Smooth muscle cell (in vitro differentiated cells): Measurements from ENCODE around the gene TBC1D14. TPM values are rescaled to one million over a fixed set of nuclear protein-coding genes. Genes with fewer than 3 reads are reported as not detected.

Experiments used
- DNase-seq: peaks from one replicate; lab custom pipeline; 2025; ENCODE audit not compliant: unreplicated experiment; lab: John Stamatoyannopoulos, UW
- H2AFZ ChIP-seq: fragments of 200-600 bp; sonication (generic); 2 replicates; pipeline ENCODE4 v1.6.0; 2016; ENCODE audit warnings: antibody characterized with exemption, low read depth, mild to moderate bottlenecking
- H3F3A ChIP-seq: fragments of 200-600 bp; sonication (generic); 2 replicates; pipeline ENCODE4 v1.6.0; 2017; ENCODE audit warnings: antibody characterized with exemption, low read depth
- H3K27ac ChIP-seq: fragments of 200-600 bp; sonication (generic); 2 replicates; pipeline ENCODE4 v1.5.1; 2016; ENCODE audit warnings: low read depth, mild to moderate bottlenecking
- H3K27me3 ChIP-seq: fragments of 200-600 bp; sonication (generic); 2 replicates; pipeline ENCODE4 v1.6.1; 2016; ENCODE audit warnings: low read depth, mild to moderate bottlenecking
- H3K36me3 ChIP-seq: fragments of 200-600 bp; sonication (generic); 2 replicates; pipeline ENCODE4 v1.5.1; 2016; ENCODE audit warnings: low read depth
- H3K4me1 ChIP-seq: fragments of 200-600 bp; sonication (generic); 2 replicates; pipeline ENCODE4 v1.5.1; 2016; ENCODE audit warnings: low read depth
- H3K4me2 ChIP-seq: fragments of 200-600 bp; sonication (generic); 2 replicates; pipeline ENCODE4 v1.6.0; 2016; ENCODE audit warnings: mild to moderate bottlenecking
- H3K4me3 ChIP-seq: fragments of 200-600 bp; sonication (generic); 2 replicates; pipeline ENCODE4 v1.5.1; 2016; ENCODE audit warnings: mild to moderate bottlenecking
- H3K79me2 ChIP-seq: fragments of 200-600 bp; sonication (generic); 2 replicates; pipeline ENCODE4 v1.6.0; 2016; ENCODE audit warnings: low read depth, mild to moderate bottlenecking
- H3K9ac ChIP-seq: fragments of 200-600 bp; sonication (generic); 2 replicates; pipeline ENCODE4 v1.6.0; 2016; ENCODE audit warnings: low read depth
- H3K9me3 ChIP-seq: fragments of 200-600 bp; sonication (generic); replicated peaks from 2 replicates; pipeline ENCODE4 v1.5.1; 2016; ENCODE audit warnings: low read depth
- H4K20me1 ChIP-seq: fragments of 200-600 bp; sonication (generic); 2 replicates; pipeline ENCODE4 v1.6.0; 2016; ENCODE audit warnings: low read depth
- CTCF ChIP-seq: fragments of 200-600 bp; sonication (generic); IDR thresholded peaks from 2 replicates; pipeline ENCODE4 v1.5.1; 2017; ENCODE audit warnings: borderline replicate concordance, mild to moderate bottlenecking, antibody characterized with exemption; ENCODE audit not compliant: insufficient read depth, poor library complexity, severe bottlenecking
- WGBS: methylation state at CpG from one replicate; pipeline ENCODE4 v1.1.7; 2016; ENCODE audit warnings: low lambda C conversion rate; 5-methylcytosine and 5-hydroxymethylcytosine counted together
- polyA plus RNA-seq: library from polyadenylated mRNA; unstranded; fragments of >200 nt; fragmentation: Nextera tagmentation; extraction: Ambion mirVana; gene quantifications from 2 replicates; pipeline ENCODE4 v1.2.1, GENCODE V29; 2016
- total RNA-seq: library from RNA; depleted of rRNA; stranded (reverse); fragments of >200 nt; gene quantifications from 2 replicates; pipeline ENCODE4 v1.2.3, GENCODE V29; 2014

The TBC1D14 gene
- total and polyA plus RNA-seq, 2 experiments from 2014 or later, result 13.0 to 24.4 TPM

- 89% methylated on average over 17 of the region's 17 CpGs for WGBS
Observed at GRCh38 chr4:6962211-6963041, 52.8 kb downstream of the TBC1D14 start.

GRCh38 chr4:6963139-6963611 is 53.5 kb downstream of the TBC1D14 start:
- peaks cover 4% of the 10 kb centered on the region for H3K79me2 ChIP-seq
- DNase-seq, result no peak

More at GRCh38 chr4:6962211-6963041, 52.8 kb downstream of the TBC1D14 start:
- Histone ChIP-seq H3K9me3 (no peaks in the 10 kb centered on the region), H3K79me2 (peaks cover 4% of the 10 kb centered on the region), H3K27ac (no peak overlapping the region), H3K27me3 (no peaks in the 10 kb centered on the region), H2AFZ (no peak overlapping the region), H3K36me3 (no peaks in the 10 kb centered on the region), H3K9ac (no peak overlapping the region), H4K20me1 (peaks cover 13% of the 10 kb centered on the region), H3K4me2 (no peak overlapping the region), H3K4me3 (no peak overlapping the region), H3K4me1 (peaks cover 11% of the 10 kb centered on the region), H3F3A (no peaks in the 10 kb centered on the region)
- no peak for TF ChIP-seq CTCF
- DNase-seq, result no peak

GRCh38 chr4:6964858-6965257 is 55.2 kb downstream of the TBC1D14 start:
- Histone ChIP-seq H3K9ac (no peak overlapping the region), H3K27me3 (no peaks in the 10 kb centered on the region), H4K20me1 (peaks cover 8% of the 10 kb centered on the region), H3K4me3 (no peak overlapping the region), H3K4me1 (peaks cover 11% of the 10 kb centered on the region), H3K9me3 (no peaks in the 10 kb centered on the region), H3F3A (no peaks in the 10 kb centered on the region), H3K27ac (no peak overlapping the region), H2AFZ (no peak overlapping the region), H3K79me2 (no peaks in the 10 kb centered on the region), H3K4me2 (no peak overlapping the region), H3K36me3 (no peaks in the 10 kb centered on the region)
- WGBS, result 95% methylated on average over 5 of the region's 5 CpGs
- no peak for DNase-seq
- no peak for TF ChIP-seq CTCF

More at GRCh38 chr4:6963139-6963611, 53.5 kb downstream of the TBC1D14 start:
- H3K36me3 ChIP-seq, result no peaks in the 10 kb centered on the region
- H3K27ac ChIP-seq, result no peak overlapping the region
- no peak overlapping the region for H3K9ac ChIP-seq
- H3K27me3 ChIP-seq, result no peaks in the 10 kb centered on the region
- H3K9me3 ChIP-seq, result no peaks in the 10 kb centered on the region
- H3K4me1 ChIP-seq, result peaks cover 11% of the 10 kb centered on the region
- peaks cover 13% of the 10 kb centered on the region for H4K20me1 ChIP-seq
- no peak for TF ChIP-seq CTCF
- no peak overlapping the region for H3K4me3 ChIP-seq
- no peak overlapping the region for H3K4me2 ChIP-seq
- no peaks in the 10 kb centered on the region for H3F3A ChIP-seq
- WGBS, result 89% methylated on average over 12 of the region's 12 CpGs
- no peak overlapping the region for H2AFZ ChIP-seq
